ENCODE data around the gene SYT10.
"Not testable (repeated sequence)": the region's sequence is repeated elsewhere in the genome, so short reads cannot be mapped to it uniquely, and the experiment has no call there.

The SYT10 gene

GRCh38 chr12:33439587-33440011 lies at the start of gene SYT10:
Gene SYT10, minus strand, starts transcription at chr12:33439819. Its CDS starts 297 bp downstream, at chr12:33439522.
- DNase-seq (ENCODE audit: low read depth in 2 of 2), result no peak

GRCh38 chr12:33488036-33488435 lies 48.4 kb upstream of the SYT10 start:
- no peak for DNase-seq (ENCODE audit: low read depth in 2 of 2)

- no peak for DNase-seq (ENCODE audit: low read depth in 2 of 2)
Observed at GRCh38 chr12:33486058-33486457, 46.4 kb upstream of the SYT10 start.

GRCh38 chr12:33484161-33484560 lies 44.5 kb upstream of the SYT10 start:
- DNase-seq (ENCODE audit: low read depth in 2 of 2), result no peak

GRCh38 chr12:33480366-33480765 lies 40.7 kb upstream of the SYT10 start:
- DNase-seq (ENCODE audit: low read depth in 2 of 2), result no peak

DNA sequence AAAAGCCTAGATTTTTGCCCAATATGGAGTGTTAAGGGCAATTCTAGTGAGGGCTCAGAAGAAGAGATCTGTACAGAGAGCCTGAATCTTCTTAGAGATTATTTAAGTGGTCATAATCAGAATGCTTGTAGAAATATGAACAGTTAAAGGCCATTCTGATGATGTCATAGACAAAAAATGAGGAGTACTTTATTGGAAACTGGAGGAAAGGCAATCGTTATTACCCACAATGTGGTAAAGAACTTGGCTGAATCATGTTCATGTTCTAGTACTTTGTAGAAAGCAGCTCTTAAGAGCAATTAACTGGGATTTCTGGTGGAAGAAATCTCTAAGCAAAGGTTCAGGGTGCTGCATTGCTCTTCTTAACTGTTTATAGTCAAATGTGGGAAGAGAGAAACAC lies 36.4 kb upstream of the SYT10 start:
- no peak for DNase-seq (ENCODE audit: low read depth in 2 of 2)

GRCh38 chr12:33472299-33472698 lies 32.7 kb upstream of the SYT10 start:
- DNase-seq (ENCODE audit: low read depth in 2 of 2), result no peak

DNA sequence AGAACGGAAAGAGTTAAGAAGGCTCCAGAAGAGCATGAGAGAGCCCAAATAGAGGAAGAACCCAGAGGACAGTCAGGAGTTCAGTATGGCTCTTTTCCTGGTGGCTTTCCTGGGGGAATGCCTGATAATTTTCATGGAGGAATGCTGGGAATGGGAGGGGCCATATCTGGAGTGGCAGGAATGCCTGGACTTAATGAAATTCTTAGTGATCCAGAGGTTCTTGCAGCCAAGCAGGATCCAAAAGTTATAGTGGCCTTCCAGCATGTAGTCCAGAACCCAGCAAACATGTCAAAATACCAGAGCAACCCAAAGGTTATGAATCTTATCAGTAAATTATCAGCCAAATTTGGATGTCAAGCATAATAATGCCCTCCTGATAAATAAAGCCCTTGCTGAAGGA lies 15.5 kb upstream of the SYT10 start:
- no peak for DNase-seq (ENCODE audit: low read depth in 2 of 2)

DNA sequence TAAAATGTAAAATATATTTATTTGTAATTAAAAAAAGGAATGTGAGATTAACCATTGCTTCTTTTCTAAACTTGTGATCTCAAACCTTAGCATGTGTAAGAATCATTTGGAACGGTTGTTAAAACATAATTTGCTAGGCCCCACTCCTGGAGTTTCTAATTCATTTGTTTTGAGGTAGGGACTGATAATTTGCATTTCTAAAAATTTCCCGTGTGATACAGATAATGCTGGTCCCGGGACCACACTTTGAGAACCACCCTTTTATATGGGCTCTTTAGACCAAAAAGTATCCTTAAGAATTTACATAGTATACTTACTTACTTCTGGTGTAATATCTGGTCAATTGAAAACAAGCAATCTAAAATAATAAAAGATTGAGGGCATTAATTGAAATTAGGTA lies 10.9 kb upstream of the SYT10 start:
- DNase-seq (ENCODE audit: low read depth in 2 of 2), result no peak

DNA sequence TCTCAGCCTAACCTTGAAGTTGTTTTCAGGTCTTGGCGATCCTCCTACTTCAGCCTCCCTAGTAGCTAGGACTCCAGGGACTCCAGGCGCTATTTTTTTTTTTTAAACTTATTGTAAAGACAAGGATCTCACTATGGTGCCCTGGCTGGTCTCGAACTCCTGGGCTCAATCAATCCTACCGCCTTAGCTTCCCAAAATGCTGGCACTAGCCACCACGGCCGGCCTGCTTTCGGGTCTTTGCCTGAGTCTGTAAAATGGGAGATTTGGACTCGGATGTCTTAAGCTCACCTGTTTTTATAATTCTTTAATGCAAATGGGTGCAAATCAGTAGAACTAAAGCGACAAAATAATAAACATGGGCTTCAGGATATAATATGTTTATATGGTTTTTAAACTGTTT lies 858 bp upstream of the SYT10 start:
- no peak for DNase-seq (ENCODE audit: low read depth in 2 of 2)

- no peak for DNase-seq (ENCODE audit: low read depth in 2 of 2)
Observed at GRCh38 chr12:33438851-33439586, 600 bp downstream of the SYT10 start.

GRCh38 chr12:33438025-33438772 lies 1.4 kb downstream of the SYT10 start:
- no peak for DNase-seq (ENCODE audit: low read depth in 2 of 2)

GRCh38 chr12:33437598-33437997 lies 2.0 kb downstream of the SYT10 start:
- no peak for DNase-seq (ENCODE audit: low read depth in 2 of 2)

- DNase-seq (ENCODE audit: low read depth in 2 of 2), result no peak
Observed at GRCh38 chr12:33432992-33433391, 6.6 kb downstream of the SYT10 start.

GRCh38 chr12:33431648-33432047 lies 8.0 kb downstream of the SYT10 start:
- DNase-seq (ENCODE audit: low read depth in 2 of 2), result no peak

DNA sequence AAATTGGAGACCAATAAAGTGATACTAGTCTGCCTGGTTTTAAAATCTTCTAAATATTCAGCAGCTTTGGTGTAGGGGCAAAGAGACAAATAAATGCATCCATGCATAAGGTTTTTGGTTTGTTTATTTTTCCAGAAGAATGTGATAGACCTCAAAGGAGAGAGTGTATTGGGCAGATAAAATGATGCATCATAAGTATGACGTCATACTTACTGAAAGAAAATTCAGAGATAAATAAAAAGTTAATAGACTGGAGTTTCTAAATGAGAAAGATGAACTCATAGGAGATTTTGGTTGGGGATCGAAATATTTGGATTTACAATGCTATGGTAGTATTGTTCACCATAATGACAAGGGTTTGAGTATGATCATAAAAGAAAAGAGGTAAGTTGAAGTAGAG lies 10.2 kb downstream of the SYT10 start:
- no peak for DNase-seq (ENCODE audit: low read depth in 2 of 2)

- DNase-seq (ENCODE audit: low read depth in 2 of 2), result no peak
Observed at GRCh38 chr12:33427071-33427470, 12.5 kb downstream of the SYT10 start.

DNA sequence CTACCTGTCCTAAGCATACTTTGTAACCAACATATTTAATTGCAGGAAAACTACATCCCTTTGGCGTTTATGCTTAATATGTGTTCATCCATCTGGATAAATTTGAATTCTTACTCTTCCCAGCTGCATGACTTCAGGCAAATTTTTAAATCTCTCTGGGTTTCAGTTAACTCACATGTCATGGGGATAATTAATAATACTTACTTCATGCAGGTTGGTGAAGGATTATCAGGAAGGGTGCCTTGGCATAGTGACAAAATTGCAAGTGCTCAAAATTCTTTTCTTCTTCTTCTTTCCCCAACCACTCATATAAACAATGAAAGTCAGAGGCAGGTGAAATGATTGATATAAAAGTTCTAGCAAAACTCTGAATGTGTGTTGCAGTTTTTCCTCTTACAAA lies 15.9 kb downstream of the SYT10 start:
- no peak for DNase-seq (ENCODE audit: low read depth in 2 of 2)

DNA sequence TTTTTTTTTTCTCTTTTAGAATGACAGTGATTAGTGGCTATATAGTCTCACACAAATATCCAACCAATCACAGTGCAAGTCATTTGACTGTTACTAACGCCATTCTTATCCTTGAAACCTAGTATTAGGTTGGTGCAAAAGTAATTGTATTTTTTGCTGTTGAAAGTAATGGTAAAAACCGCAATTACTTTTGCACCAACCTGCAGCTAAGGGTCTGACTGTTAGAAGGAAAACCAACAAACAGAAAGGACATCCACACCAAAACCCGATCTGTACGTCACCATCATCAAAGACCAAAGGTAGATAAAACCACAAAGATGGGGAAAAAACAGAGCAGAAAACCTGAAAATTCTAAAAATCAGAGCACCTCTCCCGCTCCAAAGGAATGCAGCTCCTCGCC lies 27.2 kb downstream of the SYT10 start:
- not testable (repeated sequence) for DNase-seq (ENCODE audit: low read depth in 2 of 2)

- no peak for DNase-seq (ENCODE audit: low read depth in 2 of 2)
Observed at GRCh38 chr12:33383503-33383902, 56.1 kb downstream of the SYT10 start.

DNA sequence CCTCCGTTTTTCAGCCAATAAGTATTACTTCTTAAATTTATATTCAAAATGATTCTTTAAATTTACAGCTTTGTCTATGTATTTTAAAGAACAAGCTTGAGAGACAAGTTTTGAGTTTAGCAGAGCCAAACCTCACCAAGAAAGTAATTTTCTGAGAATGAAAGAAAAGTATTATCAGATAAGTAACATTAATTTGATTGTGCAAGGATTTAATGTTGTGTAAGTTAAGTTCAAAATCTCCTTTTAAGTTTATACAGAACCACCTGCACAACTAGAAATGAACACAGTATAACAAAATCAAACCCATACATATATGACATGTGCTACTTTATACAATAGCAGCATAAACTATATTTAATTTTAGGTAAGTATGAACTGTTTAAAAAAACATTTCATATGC lies 63.5 kb downstream of the SYT10 start:
- DNase-seq (ENCODE audit: low read depth in 2 of 2), result no peak

GRCh38 chr12:33370318-33370717 lies 69.3 kb downstream of the SYT10 start:
- DNase-seq (ENCODE audit: low read depth in 2 of 2), result no peak

DNA sequence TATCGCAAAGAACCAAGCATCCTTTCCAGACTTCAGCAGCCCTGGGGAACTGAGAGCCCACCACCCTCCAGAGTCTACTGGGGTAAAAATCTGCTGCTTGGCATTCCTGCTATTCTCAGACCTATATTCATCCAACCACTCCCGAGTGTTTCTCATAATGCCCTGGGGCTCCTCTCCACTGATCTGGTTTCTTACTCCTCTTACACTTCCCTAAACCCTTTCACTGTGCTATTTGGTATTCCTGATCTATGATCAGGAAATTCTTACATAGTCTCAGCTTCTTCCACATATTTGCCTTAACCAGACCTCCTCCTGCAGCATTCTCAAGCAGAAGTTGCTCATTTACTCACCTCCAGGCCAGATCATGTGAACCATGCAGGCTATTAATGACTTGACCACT lies 82.4 kb downstream of the SYT10 start:
- DNase-seq (ENCODE audit: low read depth in 2 of 2), result no peak

Data from stimulated activated CD8-positive, alpha-beta memory T cell treated with anti-CD3 and anti-CD28 coated beads, Interleukin-2, amount 100 ng/mL, for 1 hour (primary cell).